ENCODE data around the gene ABCC1.

DNA sequence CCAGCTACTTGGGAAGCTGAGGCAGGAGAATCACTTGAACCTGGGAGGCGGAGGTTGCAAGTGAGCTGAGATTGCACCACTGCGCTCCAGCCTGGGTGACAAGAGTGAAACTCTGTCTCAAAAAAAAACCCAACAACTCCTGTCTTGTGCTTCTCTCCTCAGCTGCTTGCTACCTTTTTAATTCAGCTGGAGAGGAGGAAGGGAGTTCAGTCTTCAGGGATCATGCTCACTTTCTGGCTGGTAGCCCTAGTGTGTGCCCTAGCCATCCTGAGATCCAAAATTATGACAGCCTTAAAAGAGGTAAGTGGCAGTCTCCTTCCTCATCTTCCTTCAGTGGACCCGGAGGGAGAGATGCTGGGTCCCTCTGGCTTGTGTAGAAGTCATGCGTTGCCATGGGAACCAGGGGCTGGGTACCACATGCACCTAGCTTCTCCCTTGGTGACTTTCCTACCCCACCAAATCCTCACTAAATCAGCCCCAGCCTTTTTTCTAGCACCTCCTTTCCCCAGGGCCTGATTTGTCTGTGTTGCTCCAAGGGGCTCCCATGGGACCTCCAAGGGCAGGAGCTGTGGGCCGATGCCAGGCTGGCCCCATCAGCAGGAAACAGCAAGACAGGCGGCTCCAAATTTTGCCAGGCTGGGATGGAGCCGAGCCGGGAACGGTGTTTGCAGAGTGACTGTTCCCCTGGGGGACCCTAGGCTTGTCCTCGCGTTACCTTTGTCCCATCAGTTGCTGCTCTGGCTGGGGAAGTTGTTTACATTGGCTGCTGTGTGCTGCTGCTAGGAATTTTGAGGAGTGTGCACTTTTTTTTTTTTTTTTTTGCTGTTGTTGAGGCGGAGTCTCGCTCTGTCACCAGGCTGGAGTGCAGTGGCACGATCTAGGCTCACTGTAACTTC, 65.2 kb downstream of the ABCC1 start:
- TF ChIP-seq ZNF274 (IDR thresholded peaks at IDR 0.05; ENCODE audit: low read depth, low read length) (no peak), YY1 (IDR thresholded peaks at IDR 0.05; ENCODE audit: insufficient read depth, insufficient read length) (no peak), SUZ12 (IDR thresholded peaks at IDR 0.05; ENCODE audit: extremely low read depth, insufficient read depth, insufficient read length) (no peak)

Data from NT2/D1 (cell line).